ENCODE results near the gene REEP5.

REEP5 gene

GRCh38 chr5:112957036-112957808 is 35.2 kb upstream of the REEP5 start:
- H3K9ac ChIP-seq (ENCODE audit: low read depth, low read length, poor library complexity, severe bottlenecking) = no peak overlapping the region
- no peaks in the 10 kb centered on the region for H3K36me3 ChIP-seq (ENCODE audit: insufficient read depth, low read length)
- no peaks in the 10 kb centered on the region for H3K27me3 ChIP-seq (ENCODE audit: insufficient read depth, low read length, poor library complexity, severe bottlenecking)
- H3K79me2 ChIP-seq (ENCODE audit: insufficient read depth, low read length) = no peaks in the 10 kb centered on the region
- no peak overlapping the region for H3K4me2 ChIP-seq (ENCODE audit: low read depth, low read length, poor library complexity, severe bottlenecking)
- H3K9me2 ChIP-seq (replicated peaks; ENCODE audit: low read depth, low read length) = no peaks in the 10 kb centered on the region
- H3K4me3 ChIP-seq (ENCODE audit: low read length, poor library complexity, severe bottlenecking) = no peak overlapping the region
- no peaks in the 10 kb centered on the region for H4K20me1 ChIP-seq (ENCODE audit: insufficient read depth, low read length, poor library complexity, severe bottlenecking)
- H3K4me1 ChIP-seq (ENCODE audit: insufficient read depth, low read length, poor library complexity, severe bottlenecking) = no peaks in the 10 kb centered on the region
- H2AFZ ChIP-seq (ENCODE audit: low read length) = no peak overlapping the region
- no peaks in the 10 kb centered on the region for H3F3A ChIP-seq (ENCODE audit: low read depth)
- H3K9me3 ChIP-seq (ENCODE audit: insufficient read depth, low read depth, low read length) = no peaks in the 10 kb centered on the region
- TF ChIP-seq EZH2phosphoT487 (IDR thresholded peaks at IDR 0.05; ENCODE audit: borderline replicate concordance) = no peak

GRCh38 chr5:112956606-112957005 is 34.6 kb upstream of the REEP5 start:
- Histone ChIP-seq H3K4me3 (ENCODE audit: low read length, poor library complexity, severe bottlenecking) (no peak overlapping the region), H3K36me3 (ENCODE audit: insufficient read depth, low read length) (no peaks in the 10 kb centered on the region), H3K4me1 (ENCODE audit: insufficient read depth, low read length, poor library complexity, severe bottlenecking) (no peaks in the 10 kb centered on the region), H4K20me1 (ENCODE audit: insufficient read depth, low read length, poor library complexity, severe bottlenecking) (no peaks in the 10 kb centered on the region), H3K4me2 (ENCODE audit: low read depth, low read length, poor library complexity, severe bottlenecking) (no peak overlapping the region), H2AFZ (ENCODE audit: low read length) (no peak overlapping the region), H3K27me3 (ENCODE audit: insufficient read depth, low read length, poor library complexity, severe bottlenecking) (no peaks in the 10 kb centered on the region), H3F3A (ENCODE audit: low read depth) (no peaks in the 10 kb centered on the region), H3K9ac (ENCODE audit: low read depth, low read length, poor library complexity, severe bottlenecking) (no peak overlapping the region), H3K9me3 (ENCODE audit: insufficient read depth, low read depth, low read length) (no peaks in the 10 kb centered on the region), H3K79me2 (ENCODE audit: insufficient read depth, low read length) (no peaks in the 10 kb centered on the region), H3K9me2 (replicated peaks; ENCODE audit: low read depth, low read length) (no peaks in the 10 kb centered on the region)
- TF ChIP-seq CTCF (conservative IDR thresholded peaks at IDR 0.05; ENCODE audit: low read length) (no peak), EZH2phosphoT487 (IDR thresholded peaks at IDR 0.05; ENCODE audit: borderline replicate concordance) (no peak)

GRCh38 chr5:112951124-112951702 is 29.2 kb upstream of the REEP5 start:
- Histone ChIP-seq H3K36me3 (ENCODE audit: insufficient read depth, low read length) (no peaks in the 10 kb centered on the region), H3K4me2 (ENCODE audit: low read depth, low read length, poor library complexity, severe bottlenecking) (no peak overlapping the region), H3K9me2 (replicated peaks; ENCODE audit: low read depth, low read length) (no peaks in the 10 kb centered on the region), H3K4me3 (ENCODE audit: low read length, poor library complexity, severe bottlenecking) (no peak overlapping the region), H3K9me3 (ENCODE audit: insufficient read depth, low read depth, low read length) (no peaks in the 10 kb centered on the region), H2AFZ (ENCODE audit: low read length) (no peak overlapping the region), H3K27me3 (ENCODE audit: insufficient read depth, low read length, poor library complexity, severe bottlenecking) (no peaks in the 10 kb centered on the region), H3F3A (ENCODE audit: low read depth) (no peaks in the 10 kb centered on the region), H3K4me1 (ENCODE audit: insufficient read depth, low read length, poor library complexity, severe bottlenecking) (no peaks in the 10 kb centered on the region), H3K79me2 (ENCODE audit: insufficient read depth, low read length) (no peaks in the 10 kb centered on the region), H4K20me1 (ENCODE audit: insufficient read depth, low read length, poor library complexity, severe bottlenecking) (no peaks in the 10 kb centered on the region), H3K9ac (ENCODE audit: low read depth, low read length, poor library complexity, severe bottlenecking) (no peak overlapping the region)
- TF ChIP-seq CTCF (conservative IDR thresholded peaks at IDR 0.05; ENCODE audit: low read length) (no peak), EZH2phosphoT487 (IDR thresholded peaks at IDR 0.05; ENCODE audit: borderline replicate concordance) (no peak)
